Stimulated activated CD4-positive, alpha-beta T cell treated with anti-CD3 and anti-CD28 coated beads, Interleukin-12 subunit alpha, Interleukin-12 subunit beta, amount 100 ng/mL, for 24 hours (primary cell): Measurements from ENCODE around the gene SDCCAG8.

Experiments used
- DNase-seq, 2 experiments: peaks; one replicate each; pipeline ENCODE4 v3.0.0-alpha.2; 2020; ENCODE audit warnings: low read depth in 2 of 2

SDCCAG8 gene

DNA sequence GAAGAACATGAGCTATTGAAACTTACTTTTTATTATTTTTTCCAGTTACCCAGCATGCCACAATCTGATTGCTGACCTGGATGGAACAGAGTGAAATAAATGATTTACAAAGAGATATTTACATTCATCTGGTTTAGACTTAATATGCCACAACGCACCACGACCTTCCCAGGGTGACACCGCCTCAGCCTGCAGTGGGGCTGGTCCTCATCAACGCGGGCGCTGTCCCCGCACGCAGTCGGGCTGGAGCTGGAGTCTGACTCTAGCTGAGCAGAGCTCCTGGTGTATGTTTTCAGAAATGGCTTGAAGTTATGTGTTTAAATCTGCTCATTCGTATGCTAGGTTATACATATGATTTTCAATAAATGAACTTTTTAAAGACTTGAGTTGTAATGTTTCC lies 243.9 kb downstream of the SDCCAG8 start:
- no peak for DNase-seq

DNA sequence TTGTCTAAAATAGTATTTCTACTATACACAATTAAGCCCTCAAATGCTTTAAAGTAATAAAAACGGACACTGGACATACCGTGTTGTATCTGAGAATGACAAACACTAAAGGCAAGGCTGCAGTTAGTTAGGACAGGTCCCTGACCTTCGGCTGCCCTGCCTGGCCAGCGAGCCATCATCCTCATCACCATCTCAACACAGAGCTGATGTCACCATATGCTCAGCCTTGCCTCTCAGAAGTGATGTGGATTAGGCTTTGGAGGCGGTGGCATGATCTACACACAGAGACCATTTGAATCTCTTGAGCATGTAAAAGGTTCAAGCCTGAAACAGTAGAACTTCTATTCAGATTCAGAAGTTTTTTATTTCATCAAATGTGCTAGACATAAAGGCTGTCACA lies 244.7 kb downstream of the SDCCAG8 start:
- no peak for DNase-seq

DNA sequence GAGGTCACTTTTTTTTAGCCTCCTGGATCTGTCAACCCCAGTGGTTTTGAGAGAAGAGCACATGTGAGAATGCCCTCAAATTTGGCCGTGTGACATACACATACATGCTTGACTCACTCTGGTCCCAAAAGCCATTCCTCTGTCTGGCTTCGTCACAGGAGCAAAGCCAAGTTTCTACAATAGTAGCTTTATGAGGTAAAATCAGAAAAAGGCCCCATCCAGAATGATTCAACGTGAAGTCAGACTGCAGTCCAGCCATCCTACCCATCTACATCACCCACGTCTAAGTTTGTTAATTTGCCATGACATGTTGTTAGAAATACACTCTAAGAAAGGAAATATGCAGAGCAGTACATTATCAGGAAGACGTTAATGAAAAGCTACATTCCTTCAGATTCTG lies 245.2 kb downstream of the SDCCAG8 start:
- no peak for DNase-seq

DNA sequence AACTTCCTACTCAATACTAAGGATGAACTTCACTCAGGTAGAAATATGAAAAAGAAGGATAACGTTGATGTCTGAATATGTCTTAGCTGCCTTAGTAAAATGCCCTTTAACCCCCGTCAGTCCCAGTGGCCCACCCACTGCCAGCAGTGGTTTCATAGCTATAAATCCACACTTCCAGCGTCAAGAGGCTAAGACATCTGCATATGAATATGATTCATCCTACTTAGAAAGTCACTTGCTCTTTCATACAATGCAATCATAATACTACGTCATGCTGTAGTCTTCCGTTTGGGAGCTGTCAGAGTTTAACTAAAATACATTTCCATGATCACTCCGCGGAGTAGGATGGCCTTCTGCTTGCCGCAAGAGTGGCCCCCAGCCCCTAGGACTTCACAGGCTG lies 247.3 kb downstream of the SDCCAG8 start:
- DNase-seq = no peak

DNA sequence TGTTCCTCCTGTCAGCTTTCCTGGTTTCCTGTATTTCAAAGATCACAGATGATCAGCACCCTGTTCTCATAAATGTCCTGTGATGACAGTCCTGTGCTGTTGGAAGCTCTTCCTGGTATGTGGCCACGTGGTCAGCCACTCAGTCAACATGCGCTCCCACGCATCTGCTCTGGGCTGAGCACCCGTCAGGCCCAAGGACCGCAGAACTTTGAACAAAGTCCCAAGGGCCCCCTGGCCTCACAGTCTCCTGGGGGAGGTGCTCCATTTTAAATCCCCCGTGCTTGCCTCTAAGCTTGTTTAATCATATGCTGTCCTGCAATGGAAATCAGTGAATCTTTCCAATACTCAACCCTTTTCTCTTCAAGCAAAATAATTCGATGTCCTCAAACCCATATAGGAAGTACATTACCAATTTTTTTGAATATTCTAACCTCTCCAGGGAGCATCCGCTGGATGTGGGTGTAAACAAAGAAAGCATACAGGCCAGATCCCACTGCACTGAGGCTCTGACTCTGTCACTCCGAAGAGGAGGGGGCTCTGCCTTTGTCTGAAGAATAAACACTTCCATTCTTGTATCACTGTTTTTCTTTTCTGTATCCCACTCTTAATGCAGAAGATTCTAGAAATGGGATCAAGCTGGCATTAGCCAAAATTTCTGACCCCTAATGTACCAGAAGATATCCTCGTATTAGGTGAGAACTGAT lies 250.3 kb downstream of the SDCCAG8 start:
- no peak for DNase-seq

DNA sequence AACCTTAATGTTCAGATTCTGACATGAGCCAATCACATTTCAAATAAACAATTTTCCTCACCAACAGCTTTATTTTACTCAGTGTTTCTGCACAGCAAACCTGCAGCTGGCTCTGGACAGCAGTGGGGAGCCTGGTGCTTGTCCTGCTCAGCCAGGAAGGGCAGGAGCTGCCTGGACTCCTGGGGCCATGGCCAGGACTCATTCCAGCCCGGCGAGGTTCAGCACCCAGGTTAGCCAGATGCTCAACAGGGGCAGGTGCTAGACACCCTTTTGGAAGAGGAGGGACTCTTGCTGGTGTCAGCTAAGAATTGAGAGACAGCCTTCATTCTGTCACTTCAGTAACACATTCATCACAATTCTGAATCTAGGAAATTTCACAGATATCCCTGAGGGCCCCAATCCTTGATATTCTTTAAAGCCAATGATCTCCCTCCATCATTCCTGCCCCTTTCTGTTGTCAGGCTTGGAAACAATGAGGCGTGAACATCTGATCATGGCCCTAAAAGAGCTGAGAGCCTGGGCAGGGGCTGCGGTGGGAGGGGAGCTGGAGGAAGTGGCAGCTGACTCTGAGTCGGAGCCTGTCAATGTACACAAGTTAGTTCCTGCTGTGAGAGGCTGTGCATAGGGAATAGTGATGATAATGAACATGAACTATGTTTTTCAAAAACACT lies 251.3 kb downstream of the SDCCAG8 start:
- no peak for DNase-seq

DNA sequence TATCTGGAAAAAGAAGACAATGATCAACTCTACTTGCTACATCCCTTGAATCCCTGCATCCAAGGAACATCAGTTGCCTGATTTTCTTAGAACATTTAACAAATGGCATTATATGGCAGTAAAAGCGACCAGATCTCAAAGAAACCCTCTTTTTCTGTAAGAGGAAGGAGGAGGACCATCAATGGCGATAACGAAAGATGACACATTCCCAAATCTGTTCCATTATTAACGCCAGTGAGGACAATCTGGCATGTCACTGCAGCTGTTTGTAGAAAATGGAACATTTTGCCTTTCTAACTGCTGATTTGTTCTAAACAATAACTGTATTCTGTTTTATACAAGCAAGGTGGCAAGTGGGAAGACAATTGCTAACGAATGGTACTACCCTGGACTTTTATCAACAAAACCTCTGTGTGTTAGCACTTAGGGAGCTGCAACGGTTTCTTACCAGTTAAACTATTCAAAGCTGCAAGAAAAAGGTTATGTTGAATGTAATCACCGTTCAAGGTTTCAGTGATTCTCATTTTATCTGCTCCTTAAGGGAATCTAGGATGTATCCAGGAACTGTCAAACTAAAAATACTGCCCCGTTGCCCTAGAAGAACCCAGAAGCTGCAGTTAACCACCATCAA lies 251.9 kb downstream of the SDCCAG8 start:
- DNase-seq = no peak

DNA sequence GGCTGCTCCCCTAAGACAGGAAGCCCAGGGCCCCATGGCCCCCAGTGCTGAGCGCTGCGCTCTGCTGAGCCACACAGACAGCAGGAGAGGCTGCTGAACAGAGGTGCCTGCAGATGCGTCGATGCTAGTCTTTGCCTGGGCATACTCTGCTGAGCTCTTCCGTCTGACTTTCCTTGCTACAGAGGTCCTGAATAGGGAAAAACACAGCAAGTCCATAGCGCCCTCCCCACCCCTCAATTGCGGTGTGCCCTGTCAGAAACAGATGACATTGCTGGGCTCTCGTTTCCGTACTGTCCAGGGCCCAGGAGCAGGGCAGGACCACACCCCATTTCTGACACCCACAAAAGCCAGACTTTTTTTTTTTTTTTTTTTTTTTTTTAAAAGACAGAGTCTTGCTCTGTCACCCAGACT lies 252.5 kb downstream of the SDCCAG8 start:
- no peak for DNase-seq

DNA sequence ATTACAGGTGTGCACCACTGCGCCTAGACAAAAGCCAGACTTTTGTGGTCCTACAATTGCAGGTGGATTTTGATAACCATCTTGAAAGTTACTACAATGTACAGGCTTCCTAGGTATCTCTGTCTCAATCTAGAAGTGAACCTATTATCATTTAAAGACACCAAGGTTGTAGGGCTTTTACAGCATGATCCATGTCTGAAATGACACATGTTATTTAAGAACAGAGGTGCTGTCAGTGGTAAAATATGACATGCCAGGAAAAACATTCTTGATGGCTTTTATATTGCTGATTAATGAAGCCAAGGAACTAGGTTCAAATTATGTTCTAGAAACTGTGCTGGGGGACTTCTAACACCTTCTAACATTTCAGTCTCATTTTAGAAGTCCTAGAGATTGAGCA lies 253.1 kb downstream of the SDCCAG8 start:
- DNase-seq = no peak

DNA sequence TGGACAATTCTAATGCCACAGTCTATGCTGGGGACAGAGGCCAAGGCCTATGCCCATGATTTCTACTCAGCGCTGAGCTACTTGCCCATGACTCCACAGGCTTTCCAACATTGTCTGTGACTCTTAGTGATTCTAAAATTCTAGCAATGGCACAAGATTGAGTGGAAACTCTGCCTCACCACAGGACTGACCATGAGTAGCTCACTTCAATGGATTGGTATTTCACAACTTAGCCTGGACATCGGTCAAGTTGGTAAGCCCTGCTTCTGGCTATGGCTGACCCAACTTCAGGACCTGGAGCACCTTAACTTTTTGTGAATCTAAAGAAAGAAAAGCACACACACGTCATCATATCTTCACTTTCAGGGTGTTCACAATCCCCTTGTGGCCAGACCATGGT lies 255.1 kb downstream of the SDCCAG8 start:
- DNase-seq = no peak

DNA sequence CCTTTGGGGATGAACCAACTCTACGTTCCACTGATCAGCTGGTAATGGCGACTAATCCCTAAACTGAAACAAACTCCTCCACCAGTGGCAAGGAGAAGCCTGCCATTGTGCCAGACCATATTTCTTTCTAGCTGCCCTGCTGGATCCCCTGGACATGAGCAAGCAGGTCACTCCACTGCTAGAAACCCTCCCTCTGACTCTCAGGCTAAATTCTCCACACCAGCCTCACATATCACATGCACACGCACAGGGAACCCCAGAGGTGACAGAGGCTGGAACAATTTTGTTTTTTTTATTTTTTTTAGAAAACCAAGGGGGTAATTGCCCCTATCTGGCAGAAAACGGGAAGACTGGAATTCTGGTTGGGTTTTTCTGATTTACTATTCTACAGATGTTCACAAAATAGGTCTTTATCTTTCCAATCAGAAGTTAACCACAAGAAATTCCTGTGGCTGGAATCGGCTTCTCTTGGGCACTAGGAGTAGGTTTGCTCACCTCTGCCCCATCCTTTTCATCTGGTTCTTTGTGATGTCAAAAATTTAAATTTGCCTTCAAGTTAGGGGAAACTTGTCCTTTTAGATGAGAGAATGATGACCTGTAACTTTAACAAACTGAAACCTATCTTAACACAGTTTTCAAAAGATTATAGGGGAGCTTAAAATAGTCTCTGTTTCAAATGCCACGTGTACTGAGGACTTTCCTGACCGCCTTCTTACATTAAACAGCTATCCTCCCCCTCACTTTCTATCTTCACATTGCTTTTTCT lies 258.1 kb downstream of the SDCCAG8 start:
- no peak for DNase-seq

DNA sequence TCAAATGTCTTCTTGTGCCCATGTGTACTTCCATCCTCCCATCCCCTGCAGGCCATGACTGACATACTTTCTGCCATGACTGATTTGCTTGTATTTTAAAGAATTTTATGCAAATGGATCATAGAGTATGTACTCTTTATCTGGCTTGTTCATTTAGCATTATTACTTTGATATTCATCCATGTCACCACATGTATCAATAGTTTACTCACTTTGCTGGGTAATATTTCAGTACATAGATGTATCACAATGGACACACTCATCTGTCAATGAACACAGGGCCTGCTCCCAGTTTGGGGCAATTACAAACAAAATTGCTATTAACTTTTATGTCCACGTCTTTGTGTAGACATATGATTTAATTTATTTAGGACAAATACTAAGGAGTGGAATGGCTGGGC lies 259.1 kb downstream of the SDCCAG8 start:
- DNase-seq = no peak

DNA sequence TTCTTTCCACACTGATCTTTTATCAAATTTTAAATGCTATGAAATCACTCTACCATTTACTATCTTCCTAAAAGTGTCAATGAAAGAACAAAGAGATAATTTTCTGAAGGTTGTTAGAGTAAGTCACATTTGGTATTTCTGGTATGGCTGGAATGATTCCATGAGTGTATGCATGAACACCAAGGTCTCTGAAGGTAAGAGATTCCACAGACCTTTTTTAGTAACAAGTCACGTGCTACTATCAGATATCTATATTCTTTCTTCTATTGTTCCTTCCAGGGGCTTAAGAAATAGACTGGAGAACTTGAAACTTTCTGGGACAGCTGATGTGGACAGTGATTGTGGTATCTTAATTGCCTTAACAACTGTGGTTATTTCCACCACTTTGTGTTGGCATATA lies 265.0 kb downstream of the SDCCAG8 start:
- no peak for DNase-seq

DNA sequence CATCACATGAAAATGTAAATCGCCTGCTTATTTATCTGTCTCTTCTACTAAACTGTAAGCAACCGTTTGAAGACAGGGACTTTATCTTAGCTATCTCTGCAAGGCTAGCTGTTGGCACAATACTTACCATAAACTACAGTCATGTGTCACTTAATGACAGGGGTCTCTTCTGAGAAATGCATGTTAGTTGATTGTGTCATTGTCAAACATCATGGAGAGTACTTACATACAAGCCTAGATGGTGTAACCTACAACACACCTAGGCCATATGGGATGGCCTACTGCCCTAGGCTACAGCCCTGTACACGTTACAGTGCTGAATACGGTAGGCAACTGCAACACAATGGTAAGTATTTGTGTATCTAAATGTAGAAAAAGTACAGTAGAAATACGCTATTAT lies 267.9 kb downstream of the SDCCAG8 start:
- no peak for DNase-seq

DNA sequence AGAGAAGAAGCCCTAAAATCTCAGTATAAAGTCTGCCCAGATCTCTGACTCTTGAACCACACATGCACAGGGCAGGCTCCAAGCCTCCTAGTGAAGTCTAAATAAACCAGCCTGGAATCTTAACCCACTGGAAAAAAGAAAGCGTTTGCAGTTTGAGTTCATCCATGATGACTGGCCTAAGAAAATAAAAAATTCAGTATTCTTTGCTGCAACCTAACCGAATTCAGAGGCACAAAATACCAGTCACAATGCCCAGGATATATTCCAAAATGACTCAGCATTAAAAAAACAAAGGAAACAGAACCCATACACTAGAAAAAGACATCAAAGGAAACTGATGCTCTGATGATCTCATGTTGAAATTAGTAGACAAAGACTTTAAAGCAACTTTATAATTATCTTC lies 269.2 kb downstream of the SDCCAG8 start:
- DNase-seq = no peak

DNA sequence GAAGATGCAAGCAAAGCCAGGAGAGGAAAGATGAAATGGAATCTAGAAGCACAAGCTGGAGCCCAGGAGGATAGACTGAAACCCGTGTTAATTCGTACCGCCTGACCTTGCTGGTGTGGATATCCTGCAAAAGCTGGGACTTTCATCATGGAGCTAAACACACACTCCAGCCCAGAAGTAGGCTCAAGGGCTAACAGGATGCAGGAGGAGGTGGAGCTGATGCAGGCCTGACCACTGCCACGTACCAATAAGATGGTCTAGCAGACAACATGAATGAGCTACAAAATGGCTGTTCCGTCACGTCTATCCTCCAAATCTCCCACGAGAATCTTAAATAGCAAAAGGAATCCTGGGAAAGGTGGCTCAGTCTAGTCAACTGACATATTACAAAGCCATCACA lies 270.3 kb downstream of the SDCCAG8 start:
- DNase-seq = no peak

DNA sequence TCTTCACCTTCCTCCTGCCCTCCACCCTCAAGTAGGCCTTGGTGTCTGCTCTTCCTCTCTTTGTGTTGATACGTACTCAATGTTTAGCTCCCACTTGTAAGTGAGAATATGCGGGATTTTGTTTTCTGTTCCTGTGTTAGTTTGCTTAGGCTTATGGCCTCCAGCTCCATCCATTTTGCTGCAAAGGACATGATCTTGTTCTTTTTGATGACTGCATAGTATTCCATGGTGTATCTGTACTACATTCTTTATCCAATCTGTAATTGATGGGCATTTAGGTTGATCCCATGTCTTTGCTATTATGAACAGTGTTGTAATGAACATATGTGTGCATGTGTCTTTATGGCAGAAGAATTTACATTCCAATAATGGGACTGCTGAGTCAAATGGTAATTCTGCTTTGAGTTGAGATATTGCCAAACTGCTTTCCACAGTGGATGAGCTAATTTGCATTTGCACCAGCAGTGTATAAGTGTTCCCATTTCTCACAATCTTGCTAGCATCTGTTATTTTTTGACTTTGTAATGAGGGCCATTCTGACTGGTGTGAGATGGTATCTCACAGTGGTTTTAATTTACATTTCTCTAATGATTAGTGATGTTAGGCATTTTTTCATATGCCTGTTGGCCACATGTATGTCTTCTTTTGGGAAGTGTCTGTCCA lies 272.7 kb downstream of the SDCCAG8 start:
- DNase-seq = no peak

DNA sequence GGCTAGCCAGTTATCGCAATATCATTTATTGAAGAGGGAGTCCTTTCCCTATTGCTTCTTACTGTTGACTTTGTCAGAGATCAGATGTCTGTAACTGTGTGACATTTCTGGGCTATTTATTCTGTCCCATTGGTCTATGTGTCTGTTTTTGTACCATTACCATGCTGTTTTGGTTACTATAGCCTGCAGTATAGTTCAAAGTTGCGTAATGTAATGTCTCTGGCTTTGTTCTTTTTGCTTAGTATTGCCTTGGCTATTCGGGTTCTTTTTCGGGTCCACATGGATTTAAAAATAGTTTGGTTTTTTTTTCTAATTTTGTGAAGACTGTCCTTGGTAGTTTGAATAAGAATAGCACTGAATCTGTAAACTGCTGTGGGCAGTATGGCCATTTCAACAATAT lies 273.7 kb downstream of the SDCCAG8 start:
- DNase-seq = no peak

DNA sequence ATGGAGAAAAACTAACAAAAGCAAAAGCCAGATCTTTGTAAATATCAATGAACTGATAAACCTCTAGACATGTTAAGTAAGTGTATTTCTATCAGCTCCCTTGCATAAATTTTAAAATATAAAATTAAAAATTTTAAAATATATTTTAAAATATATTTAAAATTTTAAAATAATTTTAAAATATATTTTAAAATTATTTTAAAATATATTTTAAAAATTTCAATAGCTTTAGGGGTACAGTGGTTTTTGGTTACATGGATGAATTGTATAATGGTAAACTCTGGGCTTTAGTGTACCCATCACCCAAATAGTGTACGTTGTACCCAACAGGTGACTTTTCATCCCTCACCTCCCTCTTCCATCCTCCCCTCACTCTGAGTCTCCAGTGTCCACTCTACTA lies 279.2 kb downstream of the SDCCAG8 start:
- no peak for DNase-seq

DNA sequence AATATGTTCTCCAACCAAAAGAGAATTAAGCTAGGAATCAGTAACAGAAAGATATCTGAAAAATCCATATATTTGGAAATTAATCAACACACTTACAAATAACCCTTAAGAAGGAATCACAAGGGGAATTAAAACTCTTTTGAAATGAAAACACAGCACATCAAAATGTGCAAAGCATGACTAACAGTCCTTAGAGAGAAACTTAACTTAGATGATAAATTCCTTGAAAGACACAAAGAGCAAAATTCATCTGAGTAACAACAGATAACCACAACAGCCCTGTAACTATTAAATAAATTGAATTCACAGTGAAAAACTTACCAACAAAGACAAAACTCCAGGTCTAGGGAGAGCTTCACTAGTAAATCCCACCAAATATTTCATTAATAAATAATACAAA lies 283.8 kb downstream of the SDCCAG8 start:
- no peak for DNase-seq

DNA sequence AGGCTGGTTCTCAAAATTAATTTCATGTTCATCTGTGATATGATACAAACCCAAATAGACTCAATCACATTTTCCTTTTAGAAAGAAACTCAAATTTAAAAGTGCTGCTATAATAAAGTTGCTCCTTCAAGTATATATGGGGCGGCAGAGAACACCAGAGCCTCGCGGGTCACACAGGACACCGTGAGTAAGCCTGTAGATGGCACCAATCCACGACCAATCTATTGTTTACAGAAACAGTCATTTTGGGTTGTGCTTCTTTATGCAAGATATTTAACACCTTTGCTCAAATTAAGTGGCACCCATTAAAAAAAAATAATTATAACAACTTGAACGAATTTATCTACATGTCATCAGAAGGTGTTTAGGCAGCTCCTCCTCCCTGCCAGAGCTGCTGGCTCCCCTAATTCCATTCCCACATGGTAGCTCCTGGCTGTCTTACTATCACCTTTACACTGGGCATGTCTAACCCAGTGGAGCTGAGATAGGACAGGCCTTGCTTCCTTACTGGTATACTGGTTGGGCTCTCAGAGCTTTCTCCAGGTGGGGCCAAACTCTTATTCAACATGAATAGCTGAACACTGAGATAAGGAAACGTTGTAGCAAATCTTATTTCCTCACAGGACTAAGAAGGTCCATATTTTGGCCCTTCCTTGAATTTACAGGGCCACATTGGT lies 287.0 kb downstream of the SDCCAG8 start:
- no peak for DNase-seq
